Common myeloid progenitor, CD34-positive (primary cell): ENCODE data around the gene MAGI2.
A peak's percentile ranks its signal among the peaks of the same experiment; 100 is the strongest.

Source experiments
- CTCF ChIA-PET: fragments of 350-600 bp; sonication (Branson Sonifier 250); formaldehyde crosslinking; loops from one replicate; lab custom pipeline; 2021; ENCODE audit warnings: antibody characterized with exemption; lab: Charles Lee
- POLR2A ChIA-PET: fragments of 350-600 bp; sonication (Branson Sonifier 250); formaldehyde crosslinking; loops from one replicate; lab custom pipeline; 2021; ENCODE audit warnings: antibody characterized with exemption; lab: Charles Lee
- DNase-seq, 3 donors: peaks; one replicate each; pipeline versions ENCODE4 v3.0.0 to v3.0.0-alpha.2; 2013
- H3K27ac ChIP-seq, 2 experiments: 1 replicate in 1 of 2; 2 replicates in 1 of 2; pipeline ENCODE4 v1.7.0; 2013; ENCODE audit warnings: inconsistent platforms in 2 of 2, low read length in 2 of 2, mild to moderate bottlenecking in 2 of 2, low read depth in 1 of 2, moderate library complexity in 1 of 2; ENCODE audit not compliant: severe bottlenecking in 2 of 2, insufficient read depth in 1 of 2, poor library complexity in 1 of 2
- H3K27me3 ChIP-seq, 5 experiments: replicated peaks in 2 of 5; 1 replicate in 3 of 5; 2 replicates in 2 of 5; pipeline versions ENCODE4 v1.6.1 to v1.7.0; 2013; ENCODE audit warnings: low read length in 4 of 5, mild to moderate bottlenecking in 2 of 5, moderate library complexity in 2 of 5, inconsistent platforms in 1 of 5; ENCODE audit not compliant: insufficient read depth in 5 of 5, control insufficient read depth in 4 of 5
- H3K36me3 ChIP-seq, 4 experiments: 1 replicate in 2 of 4; 2 replicates in 2 of 4; pipeline versions ENCODE4 v1.6.1 to v1.7.0; 2013; ENCODE audit warnings: low read length in 3 of 4, control low read depth in 1 of 4, mild to moderate bottlenecking in 1 of 4; ENCODE audit not compliant: control insufficient read depth in 4 of 4, insufficient read depth in 4 of 4
- H3K4me1 ChIP-seq, 4 experiments: 1 replicate in 3 of 4; 2 replicates in 1 of 4; pipeline versions ENCODE4 v1.6.1 to v1.7.1; 2013; ENCODE audit warnings: low read length in 3 of 4, mild to moderate bottlenecking in 3 of 4, control low read depth in 1 of 4, inconsistent platforms in 1 of 4, moderate library complexity in 1 of 4; ENCODE audit not compliant: control insufficient read depth in 4 of 4, insufficient read depth in 4 of 4; ENCODE audit errors: control extremely low read depth in 1 of 4
- H3K4me3 ChIP-seq, 7 experiments: 1 replicate in 4 of 7; 2 replicates in 3 of 7; pipeline versions ENCODE4 v1.5.1 to v1.7.0; 2013; ENCODE audit warnings: mild to moderate bottlenecking in 7 of 7, low read length in 6 of 7, moderate library complexity in 6 of 7, inconsistent platforms in 2 of 7, low read depth in 2 of 7, control low read depth in 1 of 7; ENCODE audit not compliant: insufficient read depth in 4 of 7, control insufficient read depth in 1 of 7; ENCODE audit errors: extremely low read depth in 1 of 7
- H3K9me3 ChIP-seq, 5 experiments: 1 replicate in 4 of 5; 2 replicates in 1 of 5; pipeline versions ENCODE4 v1.6.1 to v1.7.1; 2013; ENCODE audit warnings: low read length in 4 of 5, mild to moderate bottlenecking in 2 of 5, inconsistent platforms in 1 of 5, low read depth in 1 of 5, moderate library complexity in 1 of 5; ENCODE audit not compliant: control insufficient read depth in 4 of 5, insufficient read depth in 2 of 5; ENCODE audit errors: control extremely low read depth in 1 of 5
- WGBS: methylation state at CpG from one replicate; pipeline ENCODE4 v1.1.5; 2013; ENCODE audit not compliant: insufficient coverage; 5-methylcytosine and 5-hydroxymethylcytosine counted together

MAGI2 gene

GRCh38 chr7:78037603-78038002, 1415.9 kb downstream of the MAGI2 start:
- WGBS, result 98% methylated on average over 4 of the region's 4 CpGs
- CTCF ChIA-PET, result interaction anchor here (1.7 to 2.1 kb wide), 3 partner anchors 13 to 96 kb away, joined by 5 to 8 read pairs (median 6); no protein-coding TSS in a partner anchor
- Histone ChIP-seq H3K4me3 (no peak overlapping the region), H3K27me3 (peaks cover 0 to 18% (median 3%) of the 10 kb centered on the region in 5 experiments), H3K27ac (no peak overlapping the region), H3K9me3 (no peaks in the 10 kb centered on the region), H3K4me1 (no peaks in the 10 kb centered on the region), H3K36me3 (no peaks in the 10 kb centered on the region)
- POLR2A ChIA-PET, result no interaction called here
- no peak for DNase-seq

DNA sequence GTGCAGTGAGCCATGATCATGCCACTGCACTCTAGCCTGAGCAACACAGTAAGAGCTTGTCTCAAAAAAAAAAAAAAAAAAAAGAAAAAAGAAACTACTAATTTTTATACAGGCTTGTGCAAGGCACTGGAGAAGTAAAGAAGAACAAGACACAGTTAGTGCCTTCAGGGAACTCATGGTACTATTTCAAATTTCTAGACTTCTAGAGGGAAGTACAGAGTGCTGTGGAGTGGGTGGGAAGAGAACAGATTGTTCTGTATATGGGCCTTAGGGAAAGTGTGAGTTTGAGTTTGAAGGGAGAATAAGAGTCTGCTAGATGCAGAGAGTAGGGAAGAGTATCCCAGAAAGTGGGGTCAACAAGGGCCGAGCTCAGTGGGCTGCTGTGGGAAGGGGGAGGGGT, 1420.1 kb downstream of the MAGI2 start:
- Histone ChIP-seq H3K27ac (no peak overlapping the region), H3K9me3 (no peaks in the 10 kb centered on the region), H3K36me3 (no peaks in the 10 kb centered on the region), H3K4me3 (no peak overlapping the region), H3K4me1 (no peaks in the 10 kb centered on the region), H3K27me3 (peaks cover 0 to 8% (median 0%) of the 10 kb centered on the region in 5 experiments)
- ChIA-PET CTCF (interaction anchor here (1.3 kb wide), 1 partner anchor 13 kb away, joined by 4 read pairs; no protein-coding TSS in a partner anchor), POLR2A (no interaction called here)
- WGBS, result 100% methylated on average over 1 of the region's 1 CpG
- DNase-seq, result no peak

- H3K27me3 ChIP-seq, result peaks cover 0 to 11% (median 0%) of the 10 kb centered on the region in 5 experiments
- no peaks in the 10 kb centered on the region for H3K36me3 ChIP-seq
- 100% methylated on average over 2 of the region's 5 CpGs for WGBS
- ChIA-PET CTCF (no interaction called here), POLR2A (no interaction called here)
- no peak overlapping the region for H3K4me3 ChIP-seq
- DNase-seq, result no peak
- H3K4me1 ChIP-seq, result no peaks in the 10 kb centered on the region
- H3K27ac ChIP-seq, result no peak overlapping the region
- H3K9me3 ChIP-seq, result no peaks in the 10 kb centered on the region
Observed at GRCh38 chr7:78026492-78026891, 1427.0 kb downstream of the MAGI2 start.

DNA sequence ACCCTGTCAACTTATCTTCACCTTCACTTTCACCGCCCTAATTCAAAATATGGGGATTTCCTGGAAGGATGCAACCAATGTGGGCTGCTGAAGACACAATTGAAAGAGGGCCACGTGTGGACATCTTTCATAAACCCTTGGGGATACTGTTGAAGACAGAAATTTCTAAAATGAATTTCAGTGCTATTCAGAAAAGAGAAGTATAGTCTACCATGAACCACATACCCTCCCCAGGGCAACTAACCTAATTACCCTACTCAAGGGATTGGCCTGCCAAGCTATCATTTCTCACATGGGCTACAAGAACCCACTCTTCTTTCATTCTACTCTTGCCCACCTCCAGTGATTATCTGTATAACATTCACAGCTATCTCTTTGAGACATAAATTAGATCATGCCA, 1428.9 kb downstream of the MAGI2 start:
- no peak for DNase-seq
- CTCF ChIA-PET, result interaction anchor here (1.4 to 2.1 kb wide), 2 partner anchors 13 to 14 kb away, joined by 5 to 6 read pairs; no protein-coding TSS in a partner anchor
- Histone ChIP-seq H3K4me3 (no peak overlapping the region), H3K27ac (no peak overlapping the region), H3K4me1 (peaks cover 0 to 8% (median 4%) of the 10 kb centered on the region in 4 experiments), H3K27me3 (peaks cover 0 to 11% (median 0%) of the 10 kb centered on the region in 5 experiments), H3K36me3 (no peaks in the 10 kb centered on the region), H3K9me3 (no peaks in the 10 kb centered on the region)
- POLR2A ChIA-PET, result no interaction called here
- WGBS, result no CpG with 5 or more reads among the region's 2 CpGs

DNA sequence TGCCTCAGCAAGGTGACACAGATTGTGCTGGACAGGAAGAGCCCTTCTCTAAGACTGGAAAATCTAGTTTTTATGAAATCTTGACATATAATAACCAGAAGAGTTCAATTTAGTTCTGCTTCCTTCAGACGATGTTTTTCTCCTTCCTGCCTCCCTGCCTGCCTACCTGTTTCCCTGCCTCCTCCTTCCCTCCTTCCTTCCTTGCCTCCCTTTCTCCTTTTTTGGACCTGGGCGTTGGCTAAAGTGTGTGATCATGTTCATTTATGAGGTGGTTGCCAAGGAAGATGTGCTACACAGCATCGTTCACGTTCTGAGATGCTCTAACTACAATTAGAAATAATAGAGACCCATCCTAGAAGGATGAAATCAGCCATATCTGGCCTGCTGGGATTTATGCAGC, 1430.3 kb downstream of the MAGI2 start:
- CTCF ChIA-PET, result no interaction called here
- whole genome bisulfite sequencing, result 83% methylated on average over 1 of the region's 4 CpGs
- Histone ChIP-seq H3K4me1 (peaks cover 3 to 15% (median 9%) of the 10 kb centered on the region in 4 experiments), H3K4me3 (no peak overlapping the region), H3K27ac (no peak overlapping the region), H3K36me3 (no peaks in the 10 kb centered on the region), H3K9me3 (no peaks in the 10 kb centered on the region), H3K27me3 (peaks cover 0 to 11% (median 3%) of the 10 kb centered on the region in 5 experiments)
- POLR2A ChIA-PET, result no interaction called here
- no peak for DNase-seq

- no peak overlapping the region for H3K27ac ChIP-seq
- no peaks in the 10 kb centered on the region for H3K9me3 ChIP-seq
- H3K36me3 ChIP-seq, result no peaks in the 10 kb centered on the region
- H3K4me1 ChIP-seq, result peaks cover 3 to 15% (median 9%) of the 10 kb centered on the region in 4 experiments
- peaks cover 0 to 12% (median 3%) of the 10 kb centered on the region in 5 experiments for H3K27me3 ChIP-seq
- ChIA-PET POLR2A (no interaction called here), CTCF (interaction anchor here (1.4 to 3.9 kb wide), 2 partner anchors 17 to 19 kb away, joined by 3 to 26 read pairs; no protein-coding TSS in a partner anchor)
- WGBS, result 100% methylated on average over 1 of the region's 1 CpG
- no peak overlapping the region for H3K4me3 ChIP-seq
- DNase-seq, result no peak
Observed at GRCh38 chr7:78022165-78022564, 1431.3 kb downstream of the MAGI2 start.

GRCh38 chr7:78020874-78021249, 1432.6 kb downstream of the MAGI2 start:
- Histone ChIP-seq H3K4me3 (peak overlapping the region in 1 of 7 experiments; percentile 73), H3K27ac (no peak overlapping the region), H3K27me3 (peaks cover 0 to 14% (median 3%) of the 10 kb centered on the region in 5 experiments), H3K9me3 (no peaks in the 10 kb centered on the region), H3K4me1 (peaks cover 3 to 15% (median 9%) of the 10 kb centered on the region in 4 experiments), H3K36me3 (no peaks in the 10 kb centered on the region)
- peak in 2 of 3 donors; percentile 7 for DNase-seq
- ChIA-PET POLR2A (interaction anchor here (0.6 kb wide), 1 partner anchor 32 kb away, joined by 3 read pairs; no protein-coding TSS in a partner anchor), CTCF (interaction anchor here (1.0 to 3.9 kb wide), 5 partner anchors 8 to 369 kb away, joined by 3 to 26 read pairs (median 5); no protein-coding TSS in a partner anchor)
